ENCODE measurements around the gene TLN1. TPM values are rescaled to one million over a fixed set of nuclear protein-coding genes. Genes with fewer than 3 reads are reported as not detected.
A peak's percentile ranks its signal among the peaks of the same experiment; 100 is the strongest.

The TLN1 gene
- total RNA-seq, 1 donor from 2014 or later = 362 TPM

DNA sequence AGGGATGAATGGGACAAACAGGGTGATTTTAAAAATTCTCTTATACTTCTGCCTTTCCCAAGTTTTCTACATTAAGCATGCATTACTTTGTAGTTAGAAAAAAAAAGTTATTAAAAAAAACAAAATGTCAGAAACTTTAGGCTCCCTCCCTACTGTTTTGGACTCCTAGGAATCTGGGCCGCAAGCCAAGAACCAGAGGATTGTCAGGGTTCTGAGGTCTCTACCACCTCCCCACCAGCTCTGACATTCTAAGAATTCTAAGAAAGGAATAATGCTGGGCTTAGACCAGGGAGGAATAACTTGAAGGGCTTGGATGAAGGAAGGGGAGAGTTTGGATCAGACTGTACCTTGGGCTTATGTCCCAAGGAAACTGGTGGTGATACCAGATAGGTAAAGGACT lies 66.0 kb downstream of the TLN1 start:
- H3K27ac Mint-ChIP-seq = no peak overlapping the region
- H3K27me3 Mint-ChIP-seq = no peaks in the 10 kb centered on the region
- ChIA-PET CTCF (interaction anchor here (0.8 to 12.0 kb wide), 3 partner anchors 29 to 74 kb away, joined by 3 to 127 read pairs (median 32); partner anchors contain the start of gene CD72), POLR2A (interaction anchor here (0.6 to 4.2 kb wide), 7 partner anchors 8 to 52 kb away, joined by 4 to 16 read pairs (median 8); partner anchors contain the start of genes CCDC107, CD72 and RMRP)
- TF ChIP-seq, protein P1, sequence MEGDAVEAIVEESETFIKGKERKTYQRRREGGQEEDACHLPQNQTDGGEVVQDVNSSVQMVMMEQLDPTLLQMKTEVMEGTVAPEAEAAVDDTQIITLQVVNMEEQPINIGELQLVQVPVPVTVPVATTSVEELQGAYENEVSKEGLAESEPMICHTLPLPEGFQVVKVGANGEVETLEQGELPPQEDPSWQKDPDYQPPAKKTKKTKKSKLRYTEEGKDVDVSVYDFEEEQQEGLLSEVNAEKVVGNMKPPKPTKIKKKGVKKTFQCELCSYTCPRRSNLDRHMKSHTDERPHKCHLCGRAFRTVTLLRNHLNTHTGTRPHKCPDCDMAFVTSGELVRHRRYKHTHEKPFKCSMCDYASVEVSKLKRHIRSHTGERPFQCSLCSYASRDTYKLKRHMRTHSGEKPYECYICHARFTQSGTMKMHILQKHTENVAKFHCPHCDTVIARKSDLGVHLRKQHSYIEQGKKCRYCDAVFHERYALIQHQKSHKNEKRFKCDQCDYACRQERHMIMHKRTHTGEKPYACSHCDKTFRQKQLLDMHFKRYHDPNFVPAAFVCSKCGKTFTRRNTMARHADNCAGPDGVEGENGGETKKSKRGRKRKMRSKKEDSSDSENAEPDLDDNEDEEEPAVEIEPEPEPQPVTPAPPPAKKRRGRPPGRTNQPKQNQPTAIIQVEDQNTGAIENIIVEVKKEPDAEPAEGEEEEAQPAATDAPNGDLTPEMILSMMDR (IDR thresholded peaks at IDR 0.05) = no peak
- H3K4me3 Mint-ChIP-seq = peak overlapping the region; percentile 29
- ATAC-seq (ENCODE audit: low read depth) (no peak), DNase-seq (no peak)
- intact Hi-C loops (cut with micrococcal nuclease) = no loop called here
- H3K36me3 Mint-ChIP-seq (ENCODE audit: low read depth) = peaks cover 7% of the 10 kb centered on the region
- H3K4me1 Mint-ChIP-seq = peaks cover 41% of the 10 kb centered on the region
- no peaks in the 10 kb centered on the region for H3K9me3 Mint-ChIP-seq

DNA sequence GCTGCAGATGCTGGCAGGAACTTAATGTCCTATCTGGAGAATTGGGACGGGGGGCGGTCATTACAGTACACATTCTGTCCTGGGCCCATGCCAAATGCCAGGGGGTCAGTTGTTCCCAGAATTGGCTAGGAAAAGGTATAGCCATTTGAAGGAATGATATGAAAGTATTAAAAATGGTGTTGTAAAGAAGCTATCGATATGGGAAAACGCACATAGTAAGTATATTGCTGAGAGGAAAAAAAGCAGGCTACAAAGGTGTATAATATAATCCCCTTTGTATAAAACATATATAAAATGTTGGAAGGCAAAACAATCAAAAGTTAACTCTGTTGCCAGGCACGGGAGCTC lies 66.5 kb downstream of the TLN1 start:
- intact Hi-C loops (cut with micrococcal nuclease) = loop anchor here (1.0 kb wide), 2 partner anchors 8 to 25 kb away; no protein-coding TSS in a partner anchor
- Mint-ChIP-seq H3K27ac (no peak overlapping the region), H3K4me3 (peak overlapping the region; percentile 83), H3K9me3 (no peaks in the 10 kb centered on the region), H3K27me3 (no peaks in the 10 kb centered on the region), H3K4me1 (peaks cover 47% of the 10 kb centered on the region), H3K36me3 (ENCODE audit: low read depth) (peaks cover 13% of the 10 kb centered on the region)
- no peak for ATAC-seq (ENCODE audit: low read depth)
- DNase-seq = no peak
- ChIA-PET CTCF (interaction anchor here (0.8 to 12.0 kb wide), 4 partner anchors 25 to 75 kb away, joined by 3 to 127 read pairs (median 18); partner anchors contain the start of gene CD72), POLR2A (interaction anchor here (1.1 to 4.2 kb wide), 8 partner anchors 9 to 66 kb away, joined by 4 to 16 read pairs (median 8); partner anchors contain the start of genes CD72, CREB3 and TLN1)
- TF ChIP-seq, protein P1 (IDR thresholded peaks at IDR 0.05) = no peak

DNA sequence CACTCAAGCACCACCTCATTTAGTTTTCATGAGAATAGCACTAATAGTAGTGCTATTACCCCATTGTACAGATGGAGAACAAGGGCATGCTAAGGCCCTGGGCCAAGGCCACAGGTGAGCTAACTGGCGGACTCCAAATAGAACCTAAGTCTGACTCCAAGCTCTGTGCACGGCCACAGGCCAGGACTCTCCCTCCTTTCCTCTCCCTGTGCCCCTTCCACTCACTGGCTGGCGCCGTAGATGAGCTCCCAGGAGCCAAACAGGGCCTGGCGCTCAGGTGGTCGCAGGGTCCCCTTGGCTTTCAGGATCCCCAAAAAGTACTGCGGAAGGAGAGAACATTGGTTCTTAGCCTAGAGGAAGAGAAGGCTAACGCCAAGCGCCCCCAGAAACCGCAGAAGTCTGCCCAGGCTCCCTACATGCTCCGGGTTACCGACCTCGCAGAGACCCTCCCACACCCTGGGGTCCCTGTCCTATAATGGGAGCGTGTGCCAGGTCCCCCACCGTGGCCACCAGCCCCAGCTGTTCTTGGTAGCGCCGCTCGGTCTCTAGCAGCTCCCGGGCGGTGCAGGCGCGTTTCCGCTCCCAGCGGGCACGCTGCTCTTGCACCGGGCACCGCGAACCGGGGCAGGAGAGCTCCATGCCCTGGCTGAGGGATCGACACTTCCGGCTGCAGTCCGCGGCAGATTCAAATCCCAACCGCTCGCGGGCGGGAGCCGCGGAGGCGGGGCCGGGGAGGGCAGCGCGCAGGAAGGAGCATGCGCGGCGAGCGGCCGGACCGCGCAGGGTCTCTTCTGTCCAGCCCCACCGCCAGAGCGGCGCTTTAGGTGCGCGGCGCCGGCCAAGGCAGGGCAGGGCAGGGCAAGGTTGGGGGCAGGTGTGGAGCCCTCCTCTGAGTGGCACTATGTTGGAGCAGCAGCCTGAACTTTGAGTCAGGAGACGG lies 67.2 kb downstream of the TLN1 start, which contains the start of gene ARHGEF39:
ARHGEF39 (minus strand) TSS at position 665 of the 940 bp plus-strand sequence; CDS start at position 639, 26 bp downstream.
- intact Hi-C loops (cut with micrococcal nuclease) = loop anchor here (1.0 kb wide), 2 partner anchors 8 to 26 kb away; no protein-coding TSS in a partner anchor
- peak within 1 kb of the TSS; percentile 25 for H3K27ac Mint-ChIP-seq
- CTCF ChIA-PET = interaction anchor here (1.2 to 12.0 kb wide), 3 partner anchors 25 to 50 kb away, joined by 3 to 127 read pairs (median 32); partner anchors contain the start of gene CD72
- H3K4me3 Mint-ChIP-seq = peak within 1 kb of the TSS; percentile 83
- peaks cover 19% of the 10 kb centered on the region for H3K36me3 Mint-ChIP-seq (ENCODE audit: low read depth)
- no peaks in the 10 kb centered on the region for H3K9me3 Mint-ChIP-seq
- no peaks in the 10 kb centered on the region for H3K27me3 Mint-ChIP-seq
- H3K4me1 Mint-ChIP-seq = peaks cover 54% of the 10 kb centered on the region
- POLR2A ChIA-PET = interaction anchor here (1.0 to 4.2 kb wide), 12 partner anchors 8 to 67 kb away, joined by 3 to 16 read pairs (median 6); partner anchors contain the start of genes CD72, CREB3, TESK1 and TLN1
- TF ChIP-seq, protein P1 (IDR thresholded peaks at IDR 0.05) = no peak
- peak; percentile 60 for DNase-seq
- ATAC-seq (ENCODE audit: low read depth) = peak; percentile 71

DNA sequence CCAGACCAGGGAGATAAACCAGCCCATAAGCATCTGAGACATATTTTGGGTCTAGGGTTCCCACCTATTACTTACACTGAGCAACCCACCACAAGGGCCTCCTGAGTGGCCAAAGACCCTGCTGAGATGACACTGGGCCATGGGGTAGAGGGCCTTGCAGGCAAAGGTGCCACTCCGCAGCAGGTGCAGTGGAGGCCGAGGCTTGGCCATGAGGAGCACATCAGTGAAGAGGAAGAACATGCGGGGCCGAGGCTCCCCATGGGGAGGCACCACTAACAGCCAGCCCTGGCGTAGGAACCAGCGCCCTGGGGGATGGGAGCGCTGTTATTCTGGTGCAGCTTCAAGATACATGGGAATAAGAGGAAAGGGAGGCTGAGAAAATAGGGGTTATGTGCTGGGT lies 69.6 kb downstream of the TLN1 start:
- Mint-ChIP-seq H3K27me3 (peaks cover 5% of the 10 kb centered on the region), H3K4me3 (no peak overlapping the region), H3K36me3 (ENCODE audit: low read depth) (peaks cover 33% of the 10 kb centered on the region), H3K27ac (peak overlapping the region; percentile 75), H3K9me3 (no peaks in the 10 kb centered on the region), H3K4me1 (peaks cover 71% of the 10 kb centered on the region)
- TF ChIP-seq, protein P1 (IDR thresholded peaks at IDR 0.05) = no peak
- ChIA-PET POLR2A (interaction anchor here (1.0 to 4.2 kb wide), 4 partner anchors 15 to 46 kb away, joined by 3 to 16 read pairs (median 4); partner anchors contain the start of gene CD72), CTCF (interaction anchor here (2.3 to 12.0 kb wide), 2 partner anchors 34 to 47 kb away, joined by 12 to 127 read pairs; partner anchors contain the start of gene CD72)
- intact Hi-C loops (cut with micrococcal nuclease) = no loop called here
- ATAC-seq (ENCODE audit: low read depth) (no peak), DNase-seq (no peak)

Measured in activated B cell treated with CpG ODN at 0.5 μM for 24 hours (primary cell).